GM19455 (cell line): ENCODE results near the gene ST8SIA5.

ENCODE experiments used
- ATAC-seq: cut with Tn5 transposase; IDR thresholded peaks from one replicate; pipeline ENCODE4 v1.9.1; 2021; ENCODE audit not compliant: unreplicated experiment

The ST8SIA5 gene

GRCh38 chr18:46715062-46715461, 41.8 kb downstream of the ST8SIA5 start:
- ATAC-seq = no peak

GRCh38 chr18:46712406-46712805, 44.4 kb downstream of the ST8SIA5 start:
- ATAC-seq = no peak

- ATAC-seq = no peak
Observed at GRCh38 chr18:46711444-46711863, 45.4 kb downstream of the ST8SIA5 start.

GRCh38 chr18:46706968-46707367, 49.9 kb downstream of the ST8SIA5 start:
- ATAC-seq = no peak

GRCh38 chr18:46705521-46705920, 51.3 kb downstream of the ST8SIA5 start:
- ATAC-seq = no peak

GRCh38 chr18:46704816-46705215, 52.0 kb downstream of the ST8SIA5 start:
- no peak for ATAC-seq

GRCh38 chr18:46704189-46704588, 52.7 kb downstream of the ST8SIA5 start:
- ATAC-seq = no peak

- no peak for ATAC-seq
Observed at GRCh38 chr18:46702471-46702870, 54.4 kb downstream of the ST8SIA5 start.

GRCh38 chr18:46700066-46700824, 56.6 kb downstream of the ST8SIA5 start:
- ATAC-seq = no peak

- no peak for ATAC-seq
Observed at GRCh38 chr18:46696702-46697101, 60.2 kb downstream of the ST8SIA5 start.

- ATAC-seq = no peak
Observed at GRCh38 chr18:46696268-46696667, 60.6 kb downstream of the ST8SIA5 start.

GRCh38 chr18:46693996-46694395, 62.9 kb downstream of the ST8SIA5 start:
- ATAC-seq = no peak

- ATAC-seq = no peak
Observed at GRCh38 chr18:46688853-46689525, 67.9 kb downstream of the ST8SIA5 start.

GRCh38 chr18:46686186-46686585, 70.7 kb downstream of the ST8SIA5 start:
- no peak for ATAC-seq

- ATAC-seq = no peak
Observed at GRCh38 chr18:46683252-46683651, 73.6 kb downstream of the ST8SIA5 start.

- ATAC-seq = no peak
Observed at GRCh38 chr18:46680784-46681695, 75.8 kb downstream of the ST8SIA5 start.

GRCh38 chr18:46679846-46680598, 76.8 kb downstream of the ST8SIA5 start:
- no peak for ATAC-seq

GRCh38 chr18:46678785-46679399, 78.0 kb downstream of the ST8SIA5 start:
- no peak for ATAC-seq

- no peak for ATAC-seq
Observed at GRCh38 chr18:46678041-46678440, 78.8 kb downstream of the ST8SIA5 start.

GRCh38 chr18:46677611-46678010, 79.2 kb downstream of the ST8SIA5 start:
- no peak for ATAC-seq
